Central memory CD4-positive, alpha-beta T cell (primary cell): ENCODE data around the gene SERINC5.
A peak's percentile ranks its signal among the peaks of the same experiment; 100 is the strongest.
"Not testable (repeated sequence)": the region's sequence is repeated elsewhere in the genome, so short reads cannot be mapped to it uniquely, and the experiment has no call there.

ENCODE experiments used
- DNase-seq: peaks from one replicate; pipeline ENCODE4 v3.0.0; 2022

Gene SERINC5

GRCh38 chr5:80127116-80127552 is 128.7 kb downstream of the SERINC5 start:
- no peak for DNase-seq

GRCh38 chr5:80125962-80126480 is 129.8 kb downstream of the SERINC5 start:
- DNase-seq = peak; percentile 15

- no peak for DNase-seq
Observed at GRCh38 chr5:80125022-80125961, 130.6 kb downstream of the SERINC5 start.

GRCh38 chr5:80124121-80124918 is 131.5 kb downstream of the SERINC5 start:
- DNase-seq = no peak

GRCh38 chr5:80122579-80122978 is 133.3 kb downstream of the SERINC5 start:
- no peak for DNase-seq

GRCh38 chr5:80119372-80119771 is 136.5 kb downstream of the SERINC5 start:
- DNase-seq = no peak

GRCh38 chr5:80117446-80117845 is 138.4 kb downstream of the SERINC5 start:
- DNase-seq = no peak

- DNase-seq = no peak
Observed at GRCh38 chr5:80116465-80116864, 139.4 kb downstream of the SERINC5 start.

GRCh38 chr5:80116000-80116399 is 139.8 kb downstream of the SERINC5 start:
- no peak for DNase-seq

- DNase-seq = no peak
Observed at GRCh38 chr5:80114860-80115259, 141.0 kb downstream of the SERINC5 start.

- DNase-seq = not testable (repeated sequence)
Observed at GRCh38 chr5:80111376-80111990, 144.4 kb downstream of the SERINC5 start.

GRCh38 chr5:80109646-80110478 is 146.0 kb downstream of the SERINC5 start:
- DNase-seq = no peak

- no peak for DNase-seq
Observed at GRCh38 chr5:80106916-80107315, 148.9 kb downstream of the SERINC5 start.

GRCh38 chr5:80105698-80106439 is 150.0 kb downstream of the SERINC5 start:
- no peak for DNase-seq

GRCh38 chr5:80103371-80103770 is 152.5 kb downstream of the SERINC5 start:
- no peak for DNase-seq

GRCh38 chr5:80101993-80102392 is 153.9 kb downstream of the SERINC5 start:
- DNase-seq = no peak

GRCh38 chr5:80097451-80097850 is 158.4 kb downstream of the SERINC5 start:
- DNase-seq = no peak

GRCh38 chr5:80094236-80094738 is 161.6 kb downstream of the SERINC5 start:
- DNase-seq = no peak

GRCh38 chr5:80093796-80094195 is 162.1 kb downstream of the SERINC5 start:
- no peak for DNase-seq

GRCh38 chr5:80092486-80093107 is 163.3 kb downstream of the SERINC5 start:
- DNase-seq = no peak

- DNase-seq = peak; percentile 62
Observed at GRCh38 chr5:80091792-80092192, 164.1 kb downstream of the SERINC5 start.
